ENCODE results near the gene CYP19A1. TPM values are rescaled to one million over a fixed set of nuclear protein-coding genes. Genes with fewer than 3 reads are reported as not detected.

Gene CYP19A1
- total RNA-seq, 4 donors from 2014 or later = 1.8 to 2.9 (median 2.5) TPM; not detected in 1

GRCh38 chr15:51368751-51369450 is 30.5 kb upstream of the CYP19A1 start:
- no peak overlapping the region for H3K4me3 ChIP-seq
- H3K27ac ChIP-seq = peak overlapping the region in 1 of 4 donors; percentile 42
- WGBS, 2 donors (ENCODE audit: low coverage in 1 of 2) = 52 to 92% methylated on average over 2 to 3 of the region's 3 CpGs
- TF ChIP-seq POLR2A (IDR thresholded peaks at IDR 0.05) (no peak), POLR2AphosphoS5 (IDR thresholded peaks at IDR 0.05) (no peak)
- H3K9me3 ChIP-seq = no peaks in the 10 kb centered on the region
- H3K27me3 ChIP-seq = no peaks in the 10 kb centered on the region
- no peak for ATAC-seq
- no peaks in the 10 kb centered on the region for H3K36me3 ChIP-seq
- H3K4me1 ChIP-seq = no peaks in the 10 kb centered on the region

GRCh38 chr15:51368307-51368706 is 29.9 kb upstream of the CYP19A1 start:
- Histone ChIP-seq H3K4me3 (no peak overlapping the region), H3K36me3 (no peaks in the 10 kb centered on the region), H3K27me3 (no peaks in the 10 kb centered on the region), H3K27ac (no peak overlapping the region), H3K9me3 (no peaks in the 10 kb centered on the region), H3K4me1 (no peaks in the 10 kb centered on the region)
- no peak for ATAC-seq
- 60 to 85% methylated on average over 4 of the region's 6 CpGs for WGBS, 2 donors (ENCODE audit: low coverage in 1 of 2)
- no peak for TF ChIP-seq POLR2AphosphoS5 (IDR thresholded peaks at IDR 0.05)
- TF ChIP-seq EP300 (IDR thresholded peaks at IDR 0.05) = no peak
- no peak for TF ChIP-seq POLR2A (IDR thresholded peaks at IDR 0.05)
- TF ChIP-seq CTCF (IDR thresholded peaks at IDR 0.05) = no peak

- WGBS, 2 donors (ENCODE audit: low coverage in 1 of 2) = 80 to 85% methylated on average over 3 to 7 of the region's 10 CpGs
- no peak for TF ChIP-seq EP300 (IDR thresholded peaks at IDR 0.05)
- no peak for TF ChIP-seq POLR2A (IDR thresholded peaks at IDR 0.05)
- TF ChIP-seq POLR2AphosphoS5 (IDR thresholded peaks at IDR 0.05) = no peak
- no peak for TF ChIP-seq CTCF (IDR thresholded peaks at IDR 0.05)
- H3K27me3 ChIP-seq = no peaks in the 10 kb centered on the region
- peak; percentile 22 for ATAC-seq
- H3K4me3 ChIP-seq = no peak overlapping the region
- H3K9me3 ChIP-seq = no peaks in the 10 kb centered on the region
- no peaks in the 10 kb centered on the region for H3K4me1 ChIP-seq
- no peaks in the 10 kb centered on the region for H3K36me3 ChIP-seq
- no peak overlapping the region for H3K27ac ChIP-seq
These were observed 29.1 kb upstream of the CYP19A1 start for GRCh38 chr15:51367322-51367976.

GRCh38 chr15:51366920-51367319 is 28.5 kb upstream of the CYP19A1 start:
- TF ChIP-seq EP300 (IDR thresholded peaks at IDR 0.05) = no peak
- TF ChIP-seq CTCF (IDR thresholded peaks at IDR 0.05) = no peak
- no peak for TF ChIP-seq POLR2A (IDR thresholded peaks at IDR 0.05)
- no peak for TF ChIP-seq POLR2AphosphoS5 (IDR thresholded peaks at IDR 0.05)
- no peaks in the 10 kb centered on the region for H3K36me3 ChIP-seq
- peak; percentile 51 for ATAC-seq
- no peaks in the 10 kb centered on the region for H3K9me3 ChIP-seq
- H3K4me1 ChIP-seq = no peaks in the 10 kb centered on the region
- 64 to 71% methylated on average over 1 of the region's 3 CpGs for WGBS, 2 donors (ENCODE audit: low coverage in 1 of 2)
- no peak overlapping the region for H3K4me3 ChIP-seq
- no peaks in the 10 kb centered on the region for H3K27me3 ChIP-seq
- no peak overlapping the region for H3K27ac ChIP-seq

GRCh38 chr15:51366071-51366470 is 27.7 kb upstream of the CYP19A1 start:
- H3K4me3 ChIP-seq = no peak overlapping the region
- H3K4me1 ChIP-seq = no peaks in the 10 kb centered on the region
- H3K9me3 ChIP-seq = no peaks in the 10 kb centered on the region
- no peaks in the 10 kb centered on the region for H3K27me3 ChIP-seq
- no peaks in the 10 kb centered on the region for H3K36me3 ChIP-seq
- H3K27ac ChIP-seq = no peak overlapping the region
- WGBS, 2 donors (ENCODE audit: low coverage in 1 of 2) = 65 to 78% methylated on average over 4 to 5 of the region's 5 CpGs
- ATAC-seq = no peak
- TF ChIP-seq POLR2AphosphoS5 (IDR thresholded peaks at IDR 0.05) = no peak
- no peak for TF ChIP-seq POLR2A (IDR thresholded peaks at IDR 0.05)
- TF ChIP-seq CTCF (IDR thresholded peaks at IDR 0.05) = no peak
- no peak for TF ChIP-seq EP300 (IDR thresholded peaks at IDR 0.05)
